ENCODE results near the gene WNT5B.

The WNT5B gene

DNA sequence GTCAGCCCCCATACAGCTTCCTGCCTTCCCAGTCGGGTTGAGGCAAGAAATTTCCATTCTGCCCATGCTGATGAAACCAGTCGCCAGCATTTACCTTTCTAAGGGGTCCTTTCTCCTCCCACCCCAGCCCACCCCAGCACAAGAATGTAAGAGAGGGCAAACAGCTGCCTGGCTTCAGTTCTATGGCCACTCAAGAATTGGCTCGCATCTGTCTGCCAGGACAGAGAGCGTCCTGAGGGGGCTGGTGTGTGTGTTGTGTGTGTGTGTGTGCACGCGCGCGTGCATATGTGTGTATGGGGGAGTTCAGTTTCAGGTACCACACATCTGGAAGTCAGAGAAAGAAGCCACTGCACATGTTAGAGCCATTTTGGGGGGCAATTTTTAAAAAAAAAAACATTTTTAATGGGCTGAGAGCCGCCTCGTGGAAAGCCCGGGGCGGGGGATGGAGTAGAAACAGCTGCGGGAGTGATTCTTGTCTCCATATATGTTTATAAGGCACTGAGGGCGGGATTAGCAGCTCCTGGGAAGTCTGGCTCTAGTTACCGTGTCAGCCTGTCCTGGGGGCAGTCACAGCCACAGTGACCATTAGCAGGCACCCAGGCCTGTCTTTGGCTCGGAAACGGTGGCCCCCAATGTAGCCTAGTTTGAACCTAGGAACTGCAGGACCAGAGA lies at the start of gene WNT5B:
WNT5B (plus strand) TSS at position 566 of the 672 bp plus-strand sequence. CDS start 2,124 bp downstream, outside the sequence.
- in situ Hi-C loops (cut with MboI; ENCODE audit: low sequenced_read_pairs), result no loop called here

DNA sequence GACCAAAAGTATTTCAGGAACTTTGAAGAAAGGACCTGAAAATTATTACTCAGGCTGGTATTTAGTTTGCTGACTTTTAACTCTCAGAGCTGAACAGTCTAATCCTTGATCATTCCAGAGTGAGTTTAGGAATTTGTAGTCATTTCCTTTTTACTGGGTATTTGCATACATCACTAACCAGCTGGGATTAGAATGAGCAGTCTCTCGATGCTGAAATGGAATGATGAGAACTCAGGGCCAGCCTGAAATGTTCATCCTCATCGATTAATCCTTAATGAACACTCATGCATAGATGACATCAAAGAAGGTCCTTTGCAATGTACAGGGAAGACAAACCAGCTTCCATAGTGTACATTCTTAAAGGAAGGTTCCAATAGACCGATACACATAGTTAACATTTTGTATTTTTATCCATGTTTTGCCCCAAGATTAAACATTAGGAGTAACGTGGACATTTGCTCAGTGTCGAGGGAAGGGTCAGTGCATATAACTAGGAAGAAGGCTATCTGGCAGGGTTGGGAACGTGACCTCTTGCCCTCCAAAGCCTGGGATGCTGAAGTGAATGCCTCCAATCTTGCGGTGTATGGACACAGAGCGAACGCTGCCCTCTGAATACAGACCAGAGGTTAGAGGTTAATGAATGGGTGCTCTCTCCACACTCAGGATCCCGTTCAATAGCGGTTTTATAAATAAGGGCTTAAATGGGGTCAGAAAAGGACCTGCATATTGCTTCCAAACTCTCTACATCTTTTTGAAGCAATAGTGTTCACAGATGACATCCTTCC lies 49.2 kb upstream of the WNT5B start:
- in situ Hi-C loops (cut with MboI; ENCODE audit: low sequenced_read_pairs), result loop anchor here (10.0 kb wide), 1 partner anchor 445 kb away; no protein-coding TSS in a partner anchor

DNA sequence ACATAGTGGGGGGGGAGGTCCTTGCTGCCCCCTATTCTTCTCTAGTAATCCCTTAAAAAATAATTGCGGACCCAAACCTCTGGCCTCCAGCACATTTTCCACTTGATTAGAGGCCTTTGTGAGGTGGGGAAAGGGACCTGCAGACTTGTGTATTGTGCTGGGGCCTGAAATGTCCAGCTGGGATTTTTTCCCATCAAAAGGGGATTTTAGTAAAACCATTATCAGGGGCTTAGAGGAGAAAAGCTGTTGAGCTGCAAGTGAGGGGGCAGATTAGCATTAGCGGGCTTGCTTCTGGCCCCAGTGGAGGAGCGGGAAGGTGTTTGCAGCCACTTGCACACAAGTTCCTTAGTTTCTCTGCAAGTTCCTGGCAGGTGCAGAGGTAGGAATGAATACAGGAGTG lies 48.5 kb upstream of the WNT5B start:
- in situ Hi-C loops (cut with MboI; ENCODE audit: low sequenced_read_pairs), result no loop called here

DNA sequence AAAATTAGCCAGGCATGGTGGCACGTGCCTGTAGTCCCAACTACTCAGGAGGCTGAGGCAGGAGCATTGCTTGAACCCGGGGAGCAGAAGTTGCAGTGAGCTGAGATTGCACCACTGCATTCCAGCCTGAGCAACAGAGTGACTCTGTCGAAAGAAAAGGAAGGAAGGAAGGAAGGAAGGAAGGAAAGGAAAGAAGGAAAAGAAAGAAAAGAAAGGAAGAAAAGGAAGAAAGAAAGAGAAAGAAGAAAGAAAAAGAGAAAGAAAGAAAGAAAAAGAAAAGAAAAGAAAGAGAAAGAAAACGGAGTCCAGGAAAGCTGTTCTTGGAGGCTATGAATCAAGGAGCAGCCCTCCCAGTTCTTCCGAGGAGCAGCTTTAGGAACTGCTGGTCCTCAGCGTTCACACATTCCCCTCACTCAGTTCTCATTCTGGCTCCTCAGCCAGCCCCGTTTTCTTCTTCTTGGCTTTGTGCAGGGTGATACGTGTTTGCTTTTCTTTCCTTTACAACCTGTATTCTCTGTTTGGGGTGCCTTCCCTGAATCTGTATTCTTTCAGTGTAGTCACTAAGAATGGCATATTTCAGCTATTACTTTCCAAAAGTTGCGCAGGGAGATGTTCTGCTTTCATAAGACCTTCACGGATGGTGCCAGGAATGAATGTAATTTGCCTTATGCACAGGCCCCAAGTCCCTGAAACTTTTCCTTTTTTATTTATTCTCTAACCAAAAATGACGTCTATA lies 46.9 kb upstream of the WNT5B start:
- in situ Hi-C loops (cut with MboI; ENCODE audit: low sequenced_read_pairs), result no loop called here

DNA sequence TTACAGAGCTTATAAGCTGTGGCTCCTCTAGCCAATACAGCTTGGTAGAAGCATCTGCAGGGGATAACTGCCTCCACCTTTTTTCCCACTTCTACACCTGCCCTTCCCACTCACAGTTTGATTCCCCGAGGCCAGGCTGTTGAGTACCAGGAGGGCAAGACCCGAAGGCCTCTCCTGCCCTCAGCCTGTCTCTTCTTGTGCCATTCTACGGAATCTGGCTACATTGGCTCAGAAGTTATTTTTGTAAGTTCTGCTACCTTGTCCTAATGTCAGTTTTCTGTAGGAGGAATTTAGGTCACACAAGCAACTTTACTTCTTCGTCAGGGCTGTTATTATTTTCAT lies 46.4 kb upstream of the WNT5B start:
- in situ Hi-C loops (cut with MboI; ENCODE audit: low sequenced_read_pairs), result no loop called here

DNA sequence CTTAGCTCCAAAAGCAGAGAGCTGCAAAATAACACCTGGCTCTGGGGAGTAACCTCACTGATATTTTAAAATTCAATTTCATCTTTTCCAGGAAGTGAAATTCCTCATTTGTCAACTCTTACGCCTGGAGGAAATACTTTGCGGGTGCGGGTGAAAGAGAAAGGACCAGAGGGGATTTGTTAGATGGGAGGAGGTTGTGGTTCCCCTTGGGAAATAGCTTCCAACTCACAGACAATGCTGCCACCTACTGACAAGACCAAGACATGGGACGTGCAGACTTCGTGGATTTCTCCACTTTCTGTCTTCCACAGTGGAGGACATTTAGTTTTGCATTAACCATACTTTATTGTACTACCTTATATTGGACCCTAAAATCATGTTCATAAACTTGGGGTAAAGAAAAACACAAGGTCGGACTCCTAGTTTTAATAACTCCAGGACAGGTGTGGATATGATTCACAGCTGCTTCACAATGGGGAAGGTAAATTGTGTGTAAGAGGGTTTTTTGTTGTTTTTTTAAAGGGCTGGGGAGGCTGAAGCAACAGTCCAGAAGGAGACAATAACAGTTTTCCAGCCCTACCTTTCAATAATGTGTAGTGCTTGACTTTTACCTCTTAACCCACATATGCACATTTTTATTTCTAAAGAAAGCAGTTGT lies 45.5 kb upstream of the WNT5B start:
- in situ Hi-C loops (cut with MboI; ENCODE audit: low sequenced_read_pairs), result no loop called here

DNA sequence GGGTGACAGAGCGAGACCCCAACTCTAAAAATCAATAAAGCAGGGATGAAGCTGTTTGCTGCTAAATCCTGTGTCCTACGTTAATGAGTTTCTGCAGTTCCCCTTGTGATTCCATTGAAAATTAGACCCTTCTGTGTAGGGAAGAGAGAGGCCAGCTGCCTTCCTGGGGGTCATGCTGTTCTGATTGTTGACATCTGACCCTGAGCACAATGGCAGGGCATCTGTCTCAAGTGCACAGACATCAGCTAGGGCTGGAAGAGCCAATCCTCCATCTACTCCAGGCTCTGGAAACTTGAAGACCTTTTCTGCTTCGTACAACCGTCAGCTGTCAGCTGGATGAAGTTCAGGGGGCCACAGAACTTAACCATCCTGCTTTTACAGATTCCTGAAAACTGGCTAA lies 44.7 kb upstream of the WNT5B start:
- in situ Hi-C loops (cut with MboI; ENCODE audit: low sequenced_read_pairs), result no loop called here

DNA sequence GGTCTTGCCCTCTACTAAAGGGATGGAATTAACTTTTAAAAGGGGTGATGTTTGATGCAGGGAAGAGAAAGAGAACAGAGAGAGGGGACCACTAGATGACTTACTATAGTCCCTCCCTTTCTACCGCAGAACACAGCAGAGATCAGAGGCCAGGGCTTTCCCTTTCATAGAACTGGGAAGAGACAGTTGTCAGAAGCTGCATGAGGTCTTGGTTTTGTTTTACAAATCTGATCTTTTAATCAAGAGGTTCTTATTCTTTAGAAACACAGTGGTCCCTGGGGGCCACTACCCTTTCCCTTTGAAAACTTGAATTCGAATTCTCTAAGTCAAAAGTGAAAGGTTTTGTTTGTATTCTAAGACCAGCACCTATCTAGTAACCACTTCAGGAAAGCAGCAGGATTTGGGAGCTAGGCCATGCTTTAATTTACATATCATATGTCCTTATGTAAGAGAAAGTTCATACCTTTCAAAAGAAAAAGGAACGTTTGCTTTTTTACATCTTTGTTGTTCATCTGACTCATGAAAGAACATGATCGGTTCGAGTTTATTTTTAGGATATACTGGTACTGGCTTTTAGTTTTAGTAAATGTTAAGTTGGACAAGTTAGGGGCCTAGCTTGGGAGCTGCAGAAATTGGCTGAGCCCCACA lies 41.0 kb upstream of the WNT5B start:
- in situ Hi-C loops (cut with MboI; ENCODE audit: low sequenced_read_pairs), result no loop called here

DNA sequence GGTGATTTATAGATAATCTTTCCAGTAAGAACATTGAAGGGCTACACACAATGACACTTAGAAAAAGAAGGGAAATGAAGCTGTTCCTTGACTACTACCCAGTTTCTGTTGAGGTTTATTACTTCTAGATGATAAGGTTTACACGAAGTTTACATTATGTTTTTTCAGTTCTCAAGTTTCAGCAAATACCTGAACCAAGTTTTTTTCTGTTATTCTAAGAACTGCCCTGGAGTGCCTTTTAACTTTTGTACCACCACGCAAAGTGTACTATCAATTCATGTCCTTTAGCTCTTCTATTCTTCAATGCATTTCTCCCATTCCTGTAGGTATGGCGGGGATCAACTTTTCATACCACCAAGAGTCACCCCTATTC lies 40.5 kb upstream of the WNT5B start:
- in situ Hi-C loops (cut with MboI; ENCODE audit: low sequenced_read_pairs), result no loop called here

DNA sequence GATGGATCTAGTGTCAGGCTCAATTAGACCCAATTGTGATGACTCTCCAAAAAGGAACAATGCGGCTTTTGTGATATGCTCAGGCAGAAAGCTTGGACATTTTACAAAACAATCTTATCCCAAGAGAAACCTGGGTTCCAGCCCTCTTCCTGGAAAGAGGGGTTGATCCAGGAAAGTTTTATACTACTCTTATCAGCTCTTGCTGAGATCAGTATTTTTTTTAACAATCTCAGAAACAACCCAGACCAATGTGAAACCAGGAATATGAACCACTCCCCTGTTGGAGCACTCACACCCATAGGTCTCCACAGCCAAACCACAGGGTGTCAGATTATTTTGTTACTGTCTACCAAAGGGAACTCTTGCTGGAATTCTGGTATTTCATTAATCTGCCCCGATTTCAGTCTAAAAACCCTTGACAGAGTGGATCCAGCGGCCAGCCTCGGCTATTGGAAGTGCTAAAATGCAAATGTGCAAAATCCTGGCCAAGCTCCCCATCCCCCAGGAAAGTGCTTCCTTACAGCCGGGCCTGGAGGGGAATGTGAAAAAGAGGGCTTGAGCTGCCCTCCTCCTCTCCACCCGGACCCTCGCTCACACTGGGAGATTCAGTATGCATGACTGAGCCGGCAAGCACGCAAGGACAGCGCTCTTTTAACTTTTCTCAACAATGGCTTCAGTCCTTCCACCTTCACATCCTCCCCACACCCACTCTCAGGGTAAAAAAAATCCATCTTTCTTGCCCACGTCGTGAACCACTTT lies 38.6 kb upstream of the WNT5B start:
- in situ Hi-C loops (cut with MboI; ENCODE audit: low sequenced_read_pairs), result no loop called here

DNA sequence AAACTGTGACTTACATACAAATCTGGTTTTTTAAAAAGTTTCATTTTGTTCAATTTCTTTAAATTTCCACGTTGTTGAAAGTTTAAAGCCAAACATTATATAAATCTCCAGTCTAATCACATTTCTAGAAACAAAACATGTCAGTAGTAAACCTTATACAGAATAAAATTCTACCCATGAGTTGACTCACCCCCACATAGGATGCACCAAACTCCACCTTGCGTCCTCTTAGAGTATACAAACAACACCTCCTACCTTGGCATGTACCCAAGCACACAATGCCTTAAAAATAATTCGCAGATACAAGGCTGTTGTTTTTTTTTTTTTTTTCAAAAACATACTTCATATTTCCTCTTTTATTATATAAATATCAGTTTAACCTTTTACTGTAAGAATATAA lies 38.0 kb upstream of the WNT5B start:
- in situ Hi-C loops (cut with MboI; ENCODE audit: low sequenced_read_pairs), result no loop called here

DNA sequence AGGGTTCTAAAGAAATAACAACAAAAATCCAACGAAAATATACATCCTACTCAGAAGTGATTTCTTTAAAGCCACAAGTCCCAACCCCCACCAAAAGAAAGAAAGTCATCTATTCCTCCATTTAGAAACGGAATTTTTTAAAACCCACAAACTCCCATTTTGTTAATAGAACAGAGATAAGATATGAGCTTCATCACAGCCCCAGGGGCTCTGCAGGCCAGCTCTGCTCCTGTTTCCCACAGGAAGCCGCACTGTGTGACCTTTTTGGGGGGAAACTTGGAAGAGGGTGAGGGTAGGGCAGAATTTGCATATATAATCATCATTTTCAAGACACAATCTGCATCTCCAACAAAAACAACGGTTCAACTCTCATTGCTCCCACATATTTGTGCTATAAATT lies 37.5 kb upstream of the WNT5B start:
- in situ Hi-C loops (cut with MboI; ENCODE audit: low sequenced_read_pairs), result no loop called here

DNA sequence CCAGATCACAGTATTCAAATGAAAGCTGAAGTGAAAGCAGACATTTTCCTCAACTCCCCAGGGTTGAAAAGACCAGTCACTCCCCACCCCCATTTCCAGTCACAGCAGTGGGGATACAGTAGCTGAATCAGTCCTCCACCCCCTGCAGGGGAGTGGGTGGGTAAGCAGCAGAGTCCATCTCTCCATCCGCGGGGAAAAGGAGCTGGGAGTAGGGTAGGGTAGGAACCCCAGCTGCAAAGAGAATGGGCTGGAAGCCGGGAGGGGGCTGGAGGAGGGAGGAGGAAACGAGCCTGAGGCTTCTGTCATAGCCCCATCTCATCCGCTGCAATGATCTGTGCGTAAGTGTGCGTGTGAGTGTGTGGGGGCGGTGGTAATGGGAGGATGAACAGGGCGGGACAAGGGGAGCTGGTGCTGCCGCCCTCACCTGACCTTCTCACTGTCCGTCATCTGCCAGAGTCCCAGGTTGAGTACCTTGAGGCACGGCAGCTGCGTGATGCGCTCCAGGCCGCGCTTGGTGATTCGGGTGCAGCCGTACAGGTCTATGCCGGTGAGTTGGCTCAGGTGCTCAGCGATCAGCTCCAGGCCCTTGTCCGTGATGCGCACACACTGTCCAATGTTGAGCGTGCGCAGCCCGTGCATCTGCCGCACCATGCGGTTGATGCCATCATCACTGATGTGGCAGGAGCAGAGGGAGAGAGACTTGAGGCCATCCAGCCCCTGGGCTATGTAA lies 36.4 kb upstream of the WNT5B start:
- in situ Hi-C loops (cut with MboI; ENCODE audit: low sequenced_read_pairs), result no loop called here

DNA sequence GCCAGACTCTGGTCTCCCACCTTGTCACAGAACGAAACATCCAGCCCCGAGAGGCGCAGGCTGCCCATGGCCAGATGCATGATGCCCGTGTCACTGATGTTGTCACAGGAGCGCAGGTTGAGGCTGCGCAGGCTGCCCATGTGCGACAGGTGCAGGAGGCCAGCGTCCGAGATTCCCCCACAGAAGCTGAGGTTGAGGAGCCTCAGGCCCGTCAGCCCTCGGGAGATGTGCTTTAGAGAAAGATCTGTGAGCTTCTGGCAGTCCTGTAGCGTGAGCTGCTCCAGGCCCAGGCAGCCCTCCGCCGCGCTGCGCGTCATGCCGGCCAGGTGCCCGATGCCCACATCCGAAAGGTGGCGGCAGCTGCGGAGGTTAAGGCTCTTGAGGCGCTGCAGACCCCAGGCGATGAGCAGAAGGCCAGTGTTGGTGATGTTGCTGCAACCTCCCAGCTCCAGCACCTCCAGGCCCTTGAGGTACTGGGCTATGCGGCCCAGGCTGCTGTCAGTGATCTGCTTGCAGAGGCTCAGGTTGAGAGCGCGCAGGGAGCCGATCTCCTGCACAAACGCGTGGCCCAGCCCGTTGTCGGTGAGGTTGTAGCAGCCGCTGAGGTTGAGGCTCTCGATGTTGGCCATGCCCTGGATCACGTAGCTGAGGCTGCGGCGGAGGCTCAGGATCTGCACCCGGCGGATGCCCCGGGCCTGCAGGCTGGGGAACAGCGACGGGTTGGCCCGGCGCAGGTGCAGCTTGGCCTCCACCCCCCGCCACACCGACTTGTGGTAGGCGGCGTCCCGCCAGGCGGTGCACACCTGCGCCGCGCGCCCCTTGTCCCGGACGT lies 35.6 kb upstream of the WNT5B start:
- in situ Hi-C loops (cut with MboI; ENCODE audit: low sequenced_read_pairs), result no loop called here

DNA sequence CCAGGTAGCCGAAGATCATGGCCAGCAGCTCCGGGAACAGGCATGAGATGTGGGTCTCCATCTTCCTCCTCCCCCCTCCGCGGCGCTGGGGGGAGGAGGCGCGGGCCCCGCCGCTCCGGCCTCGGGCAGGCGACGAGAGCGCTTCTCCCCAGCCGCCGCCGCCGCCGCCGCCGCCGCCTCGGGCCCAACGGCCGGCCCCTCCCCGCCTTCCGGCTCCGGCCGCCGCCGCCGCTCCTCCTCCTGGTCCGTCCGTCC lies 35.1 kb upstream of the WNT5B start:
- in situ Hi-C loops (cut with MboI; ENCODE audit: low sequenced_read_pairs), result no loop called here

DNA sequence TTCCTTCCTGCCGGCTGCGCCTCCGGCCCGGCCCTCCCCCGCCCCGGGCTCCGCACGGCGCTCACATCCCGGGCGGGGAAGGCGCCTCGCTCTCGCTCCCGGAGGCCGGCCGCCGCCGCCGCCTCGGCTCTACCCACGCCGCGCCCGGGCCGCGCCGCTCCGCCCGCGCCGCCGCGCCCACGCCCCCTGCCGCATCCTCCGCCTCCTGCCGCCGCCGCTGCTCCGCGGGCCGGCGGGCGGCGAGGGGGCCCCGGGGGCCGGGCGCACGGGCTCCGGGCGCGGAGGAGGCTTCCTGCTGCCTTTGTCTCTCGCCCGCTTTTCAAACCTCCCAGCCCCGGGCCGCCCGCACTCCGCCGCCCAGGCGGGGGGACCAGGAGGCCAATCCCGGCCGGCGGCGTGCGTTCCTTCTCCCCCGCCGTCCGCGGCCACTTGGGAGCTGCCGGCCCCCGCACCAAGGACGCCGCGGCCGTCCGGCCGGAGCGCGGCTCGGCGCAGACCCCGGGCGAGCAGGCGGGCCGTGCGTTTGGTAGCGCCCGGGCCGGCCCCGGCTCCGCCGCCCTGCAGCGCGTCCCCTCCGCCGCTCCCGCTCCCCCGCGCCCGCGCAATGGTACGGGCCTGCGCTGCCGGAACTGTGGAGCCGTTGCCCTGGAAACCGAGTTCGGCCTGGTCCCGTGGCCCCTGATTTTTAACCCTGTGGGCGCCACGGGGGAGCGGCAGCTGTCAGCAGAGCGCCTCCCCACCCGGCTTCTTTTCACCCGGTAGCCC lies 34.6 kb upstream of the WNT5B start, which contains the start of gene FBXL14:
FBXL14 (minus strand) TSS at position 321 of the 765 bp plus-strand sequence. CDS start 515 bp downstream, outside the sequence.
- in situ Hi-C loops (cut with MboI; ENCODE audit: low sequenced_read_pairs), result no loop called here

DNA sequence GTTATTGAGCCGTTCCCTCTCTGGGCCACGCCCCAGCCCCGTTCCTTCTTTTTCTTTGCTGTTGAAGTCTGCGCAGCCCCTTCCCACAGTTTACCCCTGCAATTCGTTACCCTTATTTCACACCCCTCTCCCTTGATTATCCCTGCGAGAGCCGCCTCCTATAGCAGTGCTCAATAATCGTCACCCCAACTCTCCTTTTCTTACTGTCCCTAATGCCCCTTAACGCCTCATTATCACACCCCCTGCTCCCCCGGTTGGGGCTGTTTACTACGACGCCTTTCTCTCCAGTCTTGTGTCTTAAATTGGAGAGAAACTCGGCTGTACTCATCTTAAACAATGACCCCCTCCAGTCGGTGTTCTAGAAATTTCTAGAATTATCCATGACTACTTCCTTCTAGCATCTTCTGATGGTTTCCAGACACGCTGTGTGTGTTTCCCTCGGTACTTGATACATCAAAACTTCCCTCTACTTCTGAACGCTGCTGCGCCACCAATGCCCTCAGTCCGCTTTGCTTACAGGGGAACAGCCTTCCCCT lies 33.9 kb upstream of the WNT5B start:
- in situ Hi-C loops (cut with MboI; ENCODE audit: low sequenced_read_pairs), result no loop called here
